GM03348 (cell line): ENCODE data around the gene TRIP13.
A peak's percentile ranks its signal among the peaks of the same experiment; 100 is the strongest.
"Not testable (repeated sequence)": the region's sequence is repeated elsewhere in the genome, so short reads cannot be mapped to it uniquely, and the experiment has no call there.

ENCODE experiments used
- DNase-seq: peaks from one replicate; pipeline ENCODE4 v3.0.0; 2012; ENCODE audit warnings: low spot score

TRIP13 gene

GRCh38 chr5:872301-872700 is 20.4 kb upstream of the TRIP13 start:
- no peak for DNase-seq

GRCh38 chr5:873328-873727 is 19.4 kb upstream of the TRIP13 start:
- no peak for DNase-seq

- no peak for DNase-seq
Observed at GRCh38 chr5:875931-876330, 16.8 kb upstream of the TRIP13 start.

- DNase-seq = no peak
Observed at GRCh38 chr5:876398-877365, 16.0 kb upstream of the TRIP13 start.

GRCh38 chr5:878125-878524 is 14.6 kb upstream of the TRIP13 start:
- DNase-seq = no peak

GRCh38 chr5:878677-879076 is 14.0 kb upstream of the TRIP13 start:
- DNase-seq = not testable (repeated sequence)

GRCh38 chr5:880816-881550 is 11.7 kb upstream of the TRIP13 start:
- no peak for DNase-seq

GRCh38 chr5:881551-881935 is 11.1 kb upstream of the TRIP13 start:
- no peak for DNase-seq

- DNase-seq = no peak
Observed at GRCh38 chr5:882253-883183, 10.2 kb upstream of the TRIP13 start.

- DNase-seq = no peak
Observed at GRCh38 chr5:883475-884181, 9.1 kb upstream of the TRIP13 start.

GRCh38 chr5:884345-885126 is 8.1 kb upstream of the TRIP13 start:
- no peak for DNase-seq

GRCh38 chr5:885127-885442 is 7.6 kb upstream of the TRIP13 start:
- no peak for DNase-seq

GRCh38 chr5:885529-885928 is 7.2 kb upstream of the TRIP13 start:
- DNase-seq = no peak

GRCh38 chr5:886036-886435 is 6.6 kb upstream of the TRIP13 start:
- no peak for DNase-seq

GRCh38 chr5:886716-887325 is 5.9 kb upstream of the TRIP13 start:
- DNase-seq = no peak

GRCh38 chr5:887947-888637 is 4.6 kb upstream of the TRIP13 start:
- no peak for DNase-seq

GRCh38 chr5:888638-889035 is 4.0 kb upstream of the TRIP13 start:
- no peak for DNase-seq

GRCh38 chr5:889075-889710 is 3.5 kb upstream of the TRIP13 start:
- no peak for DNase-seq

GRCh38 chr5:891117-891836 is 1.4 kb upstream of the TRIP13 start:
- DNase-seq = peak; percentile 53
